K562 (cell line): ENCODE measurements around the gene ZBTB39. TPM values are rescaled to one million over a fixed set of nuclear protein-coding genes. Genes with fewer than 3 reads are reported as not detected.
A peak's percentile ranks its signal among the peaks of the same experiment; 100 is the strongest.

Experiments used
- ATAC-seq: fragments of 200-7000 bp; cut with Tn5 transposase; 3 replicates; pipeline ENCODE4 v1.9.1; 2020; ENCODE audit warnings: moderate library complexity
- BruUV-seq: library from RNA; stranded (reverse); fragments of 400-500 nt; replicated peaks from 2 replicates; lab custom pipeline; 2021; lab: Mats Ljungman, UMichigan
- CTCF ChIA-PET: fragments of 300-600 bp; formaldehyde crosslinking; extraction: SDS; loops from one replicate; lab custom pipeline; 2021; ENCODE audit warnings: low intra/inter-chr PET ratio; lab: Yijun Ruan, JAX
- POLR2A ChIA-PET: fragments of 300-600, 350-650 bp; sonication (Branson Sonifier 250); formaldehyde crosslinking; extraction: SDS; loops from one replicate; lab custom pipeline; 2021; ENCODE audit warnings: antibody characterized with exemption, inconsistent platforms; lab: Yijun Ruan, JAX
- DNase-seq, 4 experiments: peaks; one replicate each; pipeline versions ENCODE4 v3.0.0 to v3.0.0-alpha.2; 2011 to 2018; ENCODE audit warnings: low spot score in 3 of 4, mixed read lengths in 3 of 4; ENCODE audit errors: extremely low read depth in 1 of 4
- FAIRE-seq: peaks from 2 replicates; lab custom pipeline; 2011; peaks lifted over from hg19 to GRCh38; lab: Jason Lieb, UNC
- H2AFZ ChIP-seq: 2 replicates; pipeline ENCODE4 v1.6.0; 2011; ENCODE audit warnings: low read depth, low read length, control low read depth, inconsistent platforms
- H3K27ac ChIP-seq: fragments of 200-600 bp; 3 replicates; pipeline ENCODE4 v1.8.0; 2011; ENCODE audit warnings: low read depth, mild to moderate bottlenecking, control low read depth, inconsistent platforms, low read length, moderate library complexity, mixed read lengths; ENCODE audit errors: extremely low read depth
- H3K27me3 ChIP-seq, 2 experiments: fragments of 300-600 bp in 1 of 2; 2 replicates in 1 of 2; 3 replicates in 1 of 2; pipeline versions ENCODE4 v1.6.0 to v1.8.0; 2011; ENCODE audit warnings: inconsistent platforms in 2 of 2, low read length in 2 of 2, mild to moderate bottlenecking in 1 of 2, mixed read lengths in 1 of 2, moderate library complexity in 1 of 2; ENCODE audit not compliant: control insufficient read depth in 2 of 2, insufficient read depth in 2 of 2
- H3K36me3 ChIP-seq: fragments of 300-600 bp; 3 replicates; pipeline ENCODE4 v1.8.0; 2011; ENCODE audit warnings: mild to moderate bottlenecking, low read length, inconsistent platforms; ENCODE audit not compliant: control insufficient read depth, insufficient read depth
- H3K4me1 ChIP-seq, 2 experiments: fragments of 200-600 bp in 1 of 2; replicated peaks in 1 of 2; 2 replicates in 1 of 2; 3 replicates in 1 of 2; pipeline versions ENCODE4 v1.5.1 to v1.8.0; 2011; ENCODE audit warnings: inconsistent platforms in 2 of 2, low read length in 2 of 2, mild to moderate bottlenecking in 1 of 2, mixed read lengths in 1 of 2, moderate library complexity in 1 of 2; ENCODE audit not compliant: control insufficient read depth in 2 of 2, insufficient read depth in 2 of 2
- H3K4me2 ChIP-seq: 2 replicates; pipeline ENCODE4 v1.6.1; 2011; ENCODE audit warnings: low read length, control low read depth, inconsistent platforms, mixed read lengths; ENCODE audit not compliant: insufficient read depth
- H3K4me3 ChIP-seq: fragments of 200-600 bp; sonication (generic), shearing (Covaris generic); 2 replicates; pipeline ENCODE4 v1.5.1; 2016; ENCODE audit warnings: control low read depth, inconsistent platforms
- H3K79me2 ChIP-seq: fragments of 200-600 bp; 3 replicates; pipeline ENCODE4 v1.8.0; 2011; ENCODE audit warnings: low read length, inconsistent platforms; ENCODE audit not compliant: control insufficient read depth, insufficient read depth
- H3K9ac ChIP-seq, 2 experiments: 2 replicates each; pipeline versions ENCODE4 v1.6.0 to v1.6.1; 2011; ENCODE audit warnings: low read depth in 2 of 2, low read length in 2 of 2, control low read depth in 1 of 2, inconsistent platforms in 1 of 2, mild to moderate bottlenecking in 1 of 2, mixed read lengths in 1 of 2; ENCODE audit not compliant: insufficient read depth in 1 of 2
- H3K9me1 ChIP-seq: one replicate; pipeline ENCODE4 v1.6.0; 2011; ENCODE audit warnings: inconsistent platforms, mild to moderate bottlenecking, low read length, moderate library complexity; ENCODE audit not compliant: control insufficient read depth, insufficient read depth
- H3K9me3 ChIP-seq: replicated peaks from 2 replicates; pipeline ENCODE4 v1.5.1; 2011; ENCODE audit warnings: low read depth, low read length, inconsistent platforms; ENCODE audit not compliant: control insufficient read depth, insufficient read depth
- H4K20me1 ChIP-seq: replicated peaks from 2 replicates; pipeline ENCODE4 v1.6.1; 2011; ENCODE audit warnings: low read length, inconsistent platforms, mixed read lengths; ENCODE audit not compliant: control insufficient read depth, insufficient read depth
- ATF1 ChIP-seq, 2 experiments: fragments of 450-650 bp in 1 of 2; IDR thresholded peaks; 2 replicates each; pipeline ENCODE4 v1.6.1; 2016; ENCODE audit warnings: missing compliant biosample characterization in 1 of 2, missing genetic modification characterization in 1 of 2
- CSDE1 ChIP-seq, 2 experiments: fragments of 450-650 bp; IDR thresholded peaks; 2 replicates each; pipeline ENCODE4 v1.6.1; 2016; ENCODE audit warnings: mild to moderate bottlenecking in 1 of 2
- SP2 ChIP-seq: IDR thresholded peaks from 2 replicates; pipeline ENCODE4 v1.6.1; 2011; ENCODE audit warnings: mild to moderate bottlenecking, low read depth, low read length, moderate library complexity; ENCODE audit not compliant: poor library complexity, severe bottlenecking; ENCODE audit errors: extremely low read depth
- TBP ChIP-seq: optimal IDR thresholded peaks from 2 replicates; pipeline ENCODE3; 2011; ENCODE audit warnings: low read depth, low read length, improper control_type of control experiment
- ZNF695 ChIP-seq: fragments of 450-650 bp; formaldehyde crosslinking; IDR thresholded peaks from 2 replicates; pipeline ENCODE4 v1.4.0; 2020; ENCODE audit warnings: mild to moderate bottlenecking, moderate library complexity
- ZNF77 ChIP-seq: fragments of 250-450 bp; sonication (Bioruptor Pico); IDR thresholded peaks from 2 replicates; pipeline ENCODE4 v1.5.0; 2020
- WGBS: fragments of 100-300 bp; shearing (Covaris generic); methylation state at CpG from one replicate; pipeline ENCODE4 v1.1.6; 2016; ENCODE audit warnings: low coverage, mixed read lengths; ENCODE audit not compliant: insufficient coverage; ENCODE audit errors: missing lambda C conversion rate; 5-methylcytosine and 5-hydroxymethylcytosine counted together
- in situ Hi-C: fragments of 300-500 bp; cut with MboI; formaldehyde crosslinking; loops from 4 replicates; pipeline ENCODE4 v1.15.0; 2018; ENCODE audit warnings: inconsistent platforms, mixed read lengths
- intact Hi-C: fragments of 100-400 bp; cut with micrococcal nuclease; formaldehyde crosslinking; loops from 2 replicates; pipeline ENCODE4 v1.14.2; 2022
- polyA plus RNA-seq, 8 experiments: library from polyadenylated mRNA; depleted of rRNA in 4 of 8; stranded (reverse) in 5 of 8; unstranded in 3 of 8; fragments of >200 nt; fragmentation: Nextera tagmentation in 2 of 8; fragmentation: Illumina TruSeq in 1 of 8; extraction: Ambion mirVana in 2 of 8; extraction: Trizol in 1 of 8; gene quantifications; 2 replicates each; pipeline versions ENCODE4 v1.2.1 to v1.2.3, GENCODE V29; 2011 to 2014; ENCODE audit warnings: inconsistent platforms in 1 of 8, missing spikeins in 1 of 8
- total RNA-seq, 7 experiments: library from RNA; depleted of rRNA in 6 of 7; stranded (reverse); fragments of >200 nt in 6 of 7; fragmentation: Illumina TruSeq in 2 of 7; extraction: Trizol in 2 of 7; gene quantifications; 2 replicates each; pipeline versions ENCODE4 v1.2.1 to v1.2.3, GENCODE V29; 2011 to 2021; ENCODE audit warnings: low replicate concordance in 1 of 7
- TF ChIP-seq, protein P1 (sequence below): sonication (generic); formaldehyde crosslinking; IDR thresholded peaks from 2 replicates; pipeline ENCODE4 v1.8.1; 2023; ENCODE audit warnings: mild to moderate bottlenecking, missing genetic modification reagents
- TF ChIP-seq, protein P2 (sequence below): sonication (generic); formaldehyde crosslinking; IDR thresholded peaks from 2 replicates; pipeline ENCODE4 v1.8.0; 2022; ENCODE audit warnings: mild to moderate bottlenecking, missing genetic modification reagents
- TF ChIP-seq, protein P3 (sequence below): sonication (generic); formaldehyde crosslinking; IDR thresholded peaks from 2 replicates; pipeline ENCODE4 v1.8.0; 2022; ENCODE audit warnings: mild to moderate bottlenecking, missing genetic modification reagents

The ZBTB39 gene
- total and polyA plus RNA-seq, 9 of the 15 experiments (the other 6 are each of a cell fraction or from before 2014, with no cell fraction given), result 3.3 to 13.3 (median 8.6) TPM

DNA sequence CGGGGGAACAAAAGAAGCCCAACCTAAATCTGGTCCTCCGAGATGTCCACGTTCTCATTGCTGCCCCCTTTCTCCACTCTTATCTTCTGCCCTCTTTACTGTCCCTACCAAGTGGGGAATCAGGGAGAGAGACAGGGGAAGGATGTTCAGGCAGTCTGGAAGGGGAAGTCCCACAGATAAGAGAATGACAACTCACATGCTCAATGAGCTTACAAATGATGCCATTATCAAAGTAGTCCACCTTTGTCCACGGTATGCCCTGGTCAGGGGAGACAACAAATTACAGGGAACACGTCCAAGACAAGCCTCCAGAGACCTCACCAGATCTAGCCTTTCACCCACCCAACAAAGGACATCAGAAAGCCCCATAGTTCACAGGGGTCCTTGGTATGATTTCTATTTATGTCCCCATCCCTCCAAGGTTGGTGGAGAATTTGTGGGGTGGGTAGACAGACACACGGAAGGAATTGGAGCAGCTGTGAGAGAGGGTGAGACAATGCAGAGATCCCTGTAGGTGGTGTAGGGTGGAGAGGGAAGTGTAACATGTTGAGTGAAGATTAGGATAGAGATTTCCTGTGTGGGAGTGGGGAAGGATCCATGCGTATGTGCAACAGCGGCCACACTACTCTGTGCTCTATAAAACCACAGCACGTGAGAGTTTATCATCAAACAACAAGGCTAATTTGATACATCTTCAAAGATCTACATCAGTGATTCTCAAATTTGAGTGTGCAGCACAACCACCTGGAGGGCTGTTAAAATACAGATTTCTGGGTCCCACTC lies 32.9 kb upstream of the ZBTB39 start:
- H3K79me2 ChIP-seq, result no peaks in the 10 kb centered on the region
- H3K27me3 ChIP-seq, result peaks cover 11 to 13% of the 10 kb centered on the region in 2 experiments; a peak in 4 of 5 replicates
- ChIA-PET CTCF (no interaction called here), POLR2A (interaction anchor here (0.7 to 1.0 kb wide), 4 partner anchors 11 to 362 kb away, joined by 3 to 8 read pairs (median 4); no protein-coding TSS in a partner anchor)
- no peaks in the 10 kb centered on the region for H3K9me3 ChIP-seq
- H3K36me3 ChIP-seq, result no peaks in the 10 kb centered on the region
- H3K4me3 ChIP-seq, result no peak overlapping the region
- intact Hi-C loops (no loop called here), in situ Hi-C loops (no loop called here)
- DNase-seq (peak; percentile 35 to 76 (median 52)), ATAC-seq (peak; percentile 79), FAIRE-seq (peak; percentile 82)
- H3K4me2 ChIP-seq, result peak overlapping the region; percentile 46
- peak overlapping the region in 1 of 2 experiments; percentile 38; a peak in 1 of 4 replicates for H3K9ac ChIP-seq
- peaks cover 5% of the 10 kb centered on the region; the same call in 1 of the 2 replicates for H4K20me1 ChIP-seq
- H3K9me1 ChIP-seq, result peaks cover 7% of the 10 kb centered on the region
- peaks cover 15% of the 10 kb centered on the region in 2 experiments for H3K4me1 ChIP-seq
- WGBS, result 2% methylated on average over 9 of the region's 9 CpGs
- no peak overlapping the region for H3K27ac ChIP-seq
- H2AFZ ChIP-seq, result no peak overlapping the region
- no TSS peak for BruUV-seq
- TF ChIP-seq ZNF695 (CRISPR knock-in tag) (no peak), CSDE1 (IDR thresholded peaks at IDR 0.05) (no peak), ZNF77 (CRISPR knock-in tag) (no peak), TBP (peak; percentile 31), SP2 (no peak), ATF1 (CRISPR knock-in tag; IDR thresholded peaks at IDR 0.05) (no peak), ATF1 (tag; IDR thresholded peaks at IDR 0.05) (no peak)
- TF ChIP-seq, protein P1, sequence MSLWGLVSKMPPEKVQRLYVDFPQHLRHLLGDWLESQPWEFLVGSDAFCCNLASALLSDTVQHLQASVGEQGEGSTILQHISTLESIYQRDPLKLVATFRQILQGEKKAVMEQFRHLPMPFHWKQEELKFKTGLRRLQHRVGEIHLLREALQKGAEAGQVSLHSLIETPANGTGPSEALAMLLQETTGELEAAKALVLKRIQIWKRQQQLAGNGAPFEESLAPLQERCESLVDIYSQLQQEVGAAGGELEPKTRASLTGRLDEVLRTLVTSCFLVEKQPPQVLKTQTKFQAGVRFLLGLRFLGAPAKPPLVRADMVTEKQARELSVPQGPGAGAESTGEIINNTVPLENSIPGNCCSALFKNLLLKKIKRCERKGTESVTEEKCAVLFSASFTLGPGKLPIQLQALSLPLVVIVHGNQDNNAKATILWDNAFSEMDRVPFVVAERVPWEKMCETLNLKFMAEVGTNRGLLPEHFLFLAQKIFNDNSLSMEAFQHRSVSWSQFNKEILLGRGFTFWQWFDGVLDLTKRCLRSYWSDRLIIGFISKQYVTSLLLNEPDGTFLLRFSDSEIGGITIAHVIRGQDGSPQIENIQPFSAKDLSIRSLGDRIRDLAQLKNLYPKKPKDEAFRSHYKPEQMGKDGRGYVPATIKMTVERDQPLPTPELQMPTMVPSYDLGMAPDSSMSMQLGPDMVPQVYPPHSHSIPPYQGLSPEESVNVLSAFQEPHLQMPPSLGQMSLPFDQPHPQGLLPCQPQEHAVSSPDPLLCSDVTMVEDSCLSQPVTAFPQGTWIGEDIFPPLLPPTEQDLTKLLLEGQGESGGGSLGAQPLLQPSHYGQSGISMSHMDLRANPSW, result no peak
- TF ChIP-seq, protein P2, sequence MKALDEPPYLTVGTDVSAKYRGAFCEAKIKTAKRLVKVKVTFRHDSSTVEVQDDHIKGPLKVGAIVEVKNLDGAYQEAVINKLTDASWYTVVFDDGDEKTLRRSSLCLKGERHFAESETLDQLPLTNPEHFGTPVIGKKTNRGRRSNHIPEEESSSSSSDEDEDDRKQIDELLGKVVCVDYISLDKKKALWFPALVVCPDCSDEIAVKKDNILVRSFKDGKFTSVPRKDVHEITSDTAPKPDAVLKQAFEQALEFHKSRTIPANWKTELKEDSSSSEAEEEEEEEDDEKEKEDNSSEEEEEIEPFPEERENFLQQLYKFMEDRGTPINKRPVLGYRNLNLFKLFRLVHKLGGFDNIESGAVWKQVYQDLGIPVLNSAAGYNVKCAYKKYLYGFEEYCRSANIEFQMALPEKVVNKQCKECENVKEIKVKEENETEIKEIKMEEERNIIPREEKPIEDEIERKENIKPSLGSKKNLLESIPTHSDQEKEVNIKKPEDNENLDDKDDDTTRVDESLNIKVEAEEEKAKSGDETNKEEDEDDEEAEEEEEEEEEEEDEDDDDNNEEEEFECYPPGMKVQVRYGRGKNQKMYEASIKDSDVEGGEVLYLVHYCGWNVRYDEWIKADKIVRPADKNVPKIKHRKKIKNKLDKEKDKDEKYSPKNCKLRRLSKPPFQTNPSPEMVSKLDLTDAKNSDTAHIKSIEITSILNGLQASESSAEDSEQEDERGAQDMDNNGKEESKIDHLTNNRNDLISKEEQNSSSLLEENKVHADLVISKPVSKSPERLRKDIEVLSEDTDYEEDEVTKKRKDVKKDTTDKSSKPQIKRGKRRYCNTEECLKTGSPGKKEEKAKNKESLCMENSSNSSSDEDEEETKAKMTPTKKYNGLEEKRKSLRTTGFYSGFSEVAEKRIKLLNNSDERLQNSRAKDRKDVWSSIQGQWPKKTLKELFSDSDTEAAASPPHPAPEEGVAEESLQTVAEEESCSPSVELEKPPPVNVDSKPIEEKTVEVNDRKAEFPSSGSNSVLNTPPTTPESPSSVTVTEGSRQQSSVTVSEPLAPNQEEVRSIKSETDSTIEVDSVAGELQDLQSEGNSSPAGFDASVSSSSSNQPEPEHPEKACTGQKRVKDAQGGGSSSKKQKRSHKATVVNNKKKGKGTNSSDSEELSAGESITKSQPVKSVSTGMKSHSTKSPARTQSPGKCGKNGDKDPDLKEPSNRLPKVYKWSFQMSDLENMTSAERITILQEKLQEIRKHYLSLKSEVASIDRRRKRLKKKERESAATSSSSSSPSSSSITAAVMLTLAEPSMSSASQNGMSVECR (CRISPR knock-in tag), result no peak
- TF ChIP-seq, protein P3, sequence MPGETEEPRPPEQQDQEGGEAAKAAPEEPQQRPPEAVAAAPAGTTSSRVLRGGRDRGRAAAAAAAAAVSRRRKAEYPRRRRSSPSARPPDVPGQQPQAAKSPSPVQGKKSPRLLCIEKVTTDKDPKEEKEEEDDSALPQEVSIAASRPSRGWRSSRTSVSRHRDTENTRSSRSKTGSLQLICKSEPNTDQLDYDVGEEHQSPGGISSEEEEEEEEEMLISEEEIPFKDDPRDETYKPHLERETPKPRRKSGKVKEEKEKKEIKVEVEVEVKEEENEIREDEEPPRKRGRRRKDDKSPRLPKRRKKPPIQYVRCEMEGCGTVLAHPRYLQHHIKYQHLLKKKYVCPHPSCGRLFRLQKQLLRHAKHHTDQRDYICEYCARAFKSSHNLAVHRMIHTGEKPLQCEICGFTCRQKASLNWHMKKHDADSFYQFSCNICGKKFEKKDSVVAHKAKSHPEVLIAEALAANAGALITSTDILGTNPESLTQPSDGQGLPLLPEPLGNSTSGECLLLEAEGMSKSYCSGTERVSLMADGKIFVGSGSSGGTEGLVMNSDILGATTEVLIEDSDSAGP (CRISPR knock-in tag), result no peak
